IMR-90 (cell line): ENCODE data around the gene TCF12. TPM values are rescaled to one million over a fixed set of nuclear protein-coding genes. Genes with fewer than 3 reads are reported as not detected.
A peak's percentile ranks its signal among the peaks of the same experiment; 100 is the strongest.

Source experiments
- ATAC-seq: fragments of 200-7000 bp; cut with Tn5 transposase; 2 replicates; pipeline ENCODE4 v1.9.1; 2020; ENCODE audit warnings: low read depth, mild to moderate bottlenecking, moderate library complexity
- BruUV-seq: library from RNA; stranded (reverse); fragments of 400-500 nt; replicated peaks from 2 replicates; lab custom pipeline; 2021; lab: Mats Ljungman, UMichigan
- CTCF ChIA-PET: fragments of 300-600 bp; formaldehyde crosslinking; extraction: SDS; loops from one replicate; lab custom pipeline; 2021; ENCODE audit warnings: antibody characterized with exemption; lab: Yijun Ruan, JAX
- POLR2A ChIA-PET: fragments of 300-600 bp; sonication (Branson Sonifier 250); formaldehyde crosslinking; loops from one replicate; lab custom pipeline; 2022; ENCODE audit warnings: antibody characterized with exemption; ENCODE audit not compliant: unreplicated experiment; lab: Charles Lee
- DNase-seq: peaks from one replicate; pipeline ENCODE4 v3.0.0; 2013
- H2AFZ ChIP-seq: replicated peaks from 2 replicates; pipeline ENCODE3; 2013; ENCODE audit warnings: low read length, mild to moderate bottlenecking; ENCODE audit not compliant: poor library complexity
- H2AK5ac ChIP-seq: 2 replicates; pipeline ENCODE4 v1.6.1; 2013; ENCODE audit warnings: low read depth, low read length, inconsistent platforms
- H2AK9ac ChIP-seq: replicated peaks from 2 replicates; pipeline ENCODE3; 2013; ENCODE audit warnings: mild to moderate bottlenecking, low read depth, low read length, moderate library complexity; ENCODE audit not compliant: poor library complexity
- H2BK120ac ChIP-seq: 2 replicates; pipeline ENCODE4 v1.6.1; 2013; ENCODE audit warnings: low read depth, low read length, inconsistent platforms
- H2BK15ac ChIP-seq: 3 replicates; pipeline ENCODE4 v1.6.1; 2013; ENCODE audit warnings: low read depth, low read length, inconsistent platforms
- H2BK20ac ChIP-seq: 2 replicates; pipeline ENCODE4 v1.6.1; 2013; ENCODE audit warnings: low read depth, mild to moderate bottlenecking, inconsistent platforms, low read length, moderate library complexity
- H2BK5ac ChIP-seq: 2 replicates; pipeline ENCODE4 v1.6.1; 2013; ENCODE audit warnings: mild to moderate bottlenecking, low read depth, low read length, inconsistent platforms; ENCODE audit not compliant: poor library complexity, severe bottlenecking
- H3K14ac ChIP-seq: replicated peaks from 2 replicates; pipeline ENCODE4 v1.6.1; 2013; ENCODE audit warnings: low read depth, low read length, inconsistent platforms
- H3K18ac ChIP-seq: 2 replicates; pipeline ENCODE4 v1.6.1; 2013; ENCODE audit warnings: low read depth, low read length, control low read depth
- H3K23ac ChIP-seq: 2 replicates; pipeline ENCODE4 v1.6.1; 2013; ENCODE audit warnings: low read depth, low read length, inconsistent platforms
- H3K27ac ChIP-seq: 2 replicates; pipeline ENCODE4 v1.5.1; 2013; ENCODE audit warnings: mild to moderate bottlenecking, control low read depth, low read length; ENCODE audit not compliant: insufficient read depth
- H3K27me3 ChIP-seq: 2 replicates; pipeline ENCODE4 v1.6.1; 2013; ENCODE audit warnings: low read length; ENCODE audit not compliant: control insufficient read depth, insufficient read depth
- H3K36me3 ChIP-seq: 2 replicates; pipeline ENCODE4 v1.6.1; 2013; ENCODE audit warnings: low read length, mixed read lengths; ENCODE audit not compliant: control insufficient read depth, insufficient read depth
- H3K4ac ChIP-seq: 2 replicates; pipeline ENCODE4 v1.6.1; 2013; ENCODE audit warnings: low read depth, low read length, inconsistent platforms
- H3K4me1 ChIP-seq: 2 replicates; pipeline ENCODE4 v1.6.1; 2013; ENCODE audit warnings: low read length, mixed read lengths; ENCODE audit not compliant: control insufficient read depth, insufficient read depth
- H3K4me2 ChIP-seq: 2 replicates; pipeline ENCODE4 v1.6.1; 2013; ENCODE audit warnings: low read depth, mild to moderate bottlenecking, control low read depth, low read length, moderate library complexity
- H3K4me3 ChIP-seq: 2 replicates; pipeline ENCODE4 v1.5.1; 2013; ENCODE audit warnings: low read depth, mild to moderate bottlenecking, control low read depth, low read length, moderate library complexity; ENCODE audit not compliant: insufficient read depth
- H3K56ac ChIP-seq: 2 replicates; pipeline ENCODE4 v1.6.1; 2013; ENCODE audit warnings: low read length, inconsistent platforms; ENCODE audit not compliant: insufficient read depth; ENCODE audit errors: extremely low read depth
- H3K79me1 ChIP-seq, 2 experiments: 2 replicates each; pipeline ENCODE4 v1.6.1; 2013; ENCODE audit warnings: low read length in 2 of 2, inconsistent platforms in 1 of 2, low read depth in 1 of 2
- H3K9ac ChIP-seq: 2 replicates; pipeline ENCODE4 v1.6.1; 2013; ENCODE audit warnings: low read depth, low read length, control low read depth
- H3K9me1 ChIP-seq: 2 replicates; pipeline ENCODE4 v1.6.1; 2013; ENCODE audit warnings: low read length, inconsistent platforms; ENCODE audit not compliant: insufficient read depth
- H3K9me3 ChIP-seq: 2 replicates; pipeline ENCODE4 v1.6.1; 2013; ENCODE audit warnings: low read length; ENCODE audit not compliant: control insufficient read depth, insufficient read depth
- H4K20me1 ChIP-seq: 2 replicates; pipeline ENCODE4 v1.6.1; 2013; ENCODE audit warnings: low read length, inconsistent platforms; ENCODE audit not compliant: insufficient read depth
- H4K5ac ChIP-seq: 2 replicates; pipeline ENCODE4 v1.6.1; 2013; ENCODE audit warnings: mild to moderate bottlenecking, low read depth, low read length, control low read depth
- H4K8ac ChIP-seq, 2 experiments: 2 replicates each; pipeline ENCODE4 v1.6.1; 2013; ENCODE audit warnings: low read depth in 2 of 2, low read length in 2 of 2, control low read depth in 1 of 2, inconsistent platforms in 1 of 2
- H4K91ac ChIP-seq: 2 replicates; pipeline ENCODE4 v1.6.1; 2013; ENCODE audit warnings: low read depth, low read length, inconsistent platforms; ENCODE audit not compliant: insufficient read depth
- FOS ChIP-seq: fragments of 150-350 bp; IDR thresholded peaks from 2 replicates; pipeline ENCODE4 v1.6.1; 2016; ENCODE audit warnings: low read depth, low read length
- NFE2L2 ChIP-seq: fragments of 150-350 bp; IDR thresholded peaks from 2 replicates; pipeline ENCODE4 v1.6.1; 2016; ENCODE audit warnings: low read depth, mild to moderate bottlenecking, low read length
- WGBS, 2 experiments: methylation state at CpG; one replicate each; pipeline versions ENCODE4 v1.1.5 to v1.1.7; 2013; ENCODE audit warnings: missing lambda C conversion rate in 2 of 2; ENCODE audit not compliant: insufficient read length in 1 of 2; ENCODE audit errors: extremely low coverage in 2 of 2; 5-methylcytosine and 5-hydroxymethylcytosine counted together
- dilution Hi-C: fragments of 300-500 bp; cut with HindIII; formaldehyde crosslinking; loops from one replicate; pipeline ENCODE4 v1.14.3; 2018; ENCODE audit warnings: low sequenced_read_pairs; ENCODE audit not compliant: unreplicated experiment
- in situ Hi-C: fragments of 300-500 bp; cut with MboI; formaldehyde crosslinking; loops from 3 replicates; pipeline ENCODE4 v1.14.3; 2019; ENCODE audit warnings: low sequenced_read_pairs, inconsistent platforms, mixed read lengths
- intact Hi-C: fragments of 100-400 bp; cut with micrococcal nuclease; formaldehyde crosslinking; loops from 2 replicates; pipeline ENCODE4 v1.10.0; 2022
- polyA plus RNA-seq, 3 experiments: library from polyadenylated mRNA; depleted of rRNA; stranded (reverse); fragments of >200 nt; gene quantifications; 2 replicates each; pipeline ENCODE4 v1.2.3, GENCODE V29; 2012; ENCODE audit warnings: low replicate concordance in 1 of 3
- total RNA-seq: library from RNA; depleted of rRNA; stranded (reverse); fragments of >200 nt; gene quantifications from 2 replicates; pipeline ENCODE4 v1.2.3, GENCODE V29; 2012

Gene TCF12
- total and polyA plus RNA-seq, 2 of the 4 experiments (the other 2 are of a cell fraction): 79.4 to 160 TPM

DNA sequence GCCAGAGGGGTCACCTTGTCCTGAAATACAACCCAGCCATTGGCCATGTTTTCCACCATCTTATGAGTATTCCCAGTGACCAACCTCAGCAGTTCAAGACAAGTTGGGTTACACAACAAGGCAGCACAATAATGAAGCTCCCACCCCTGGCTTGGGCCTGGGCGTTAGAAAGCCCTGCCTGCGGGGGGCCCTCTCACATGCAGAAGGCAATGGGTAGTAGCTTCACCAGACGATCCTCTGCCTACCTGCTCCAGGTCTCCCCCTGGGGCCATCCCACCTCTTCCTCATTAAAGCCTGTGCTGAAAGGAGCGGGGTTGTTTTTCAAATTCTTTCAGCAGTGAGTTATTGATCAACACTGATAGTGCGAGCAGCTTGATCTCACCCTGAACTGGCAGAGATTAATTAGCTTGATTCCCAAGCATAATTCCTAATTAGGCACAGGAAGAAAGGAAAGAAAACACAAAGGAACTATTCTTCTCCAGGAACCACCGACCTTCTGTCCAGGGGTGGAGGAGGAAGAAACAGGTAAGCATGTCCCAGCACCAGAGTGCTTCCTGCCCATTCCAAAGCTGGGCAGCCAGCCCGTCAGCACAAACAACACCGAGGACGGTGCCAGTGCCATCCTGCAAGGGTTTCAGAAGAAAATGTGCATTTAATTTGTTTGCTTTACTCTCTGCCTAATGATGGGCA, 378.2 kb downstream of the TCF12 start (continued):
- TF ChIP-seq FOS: no peak

DNA sequence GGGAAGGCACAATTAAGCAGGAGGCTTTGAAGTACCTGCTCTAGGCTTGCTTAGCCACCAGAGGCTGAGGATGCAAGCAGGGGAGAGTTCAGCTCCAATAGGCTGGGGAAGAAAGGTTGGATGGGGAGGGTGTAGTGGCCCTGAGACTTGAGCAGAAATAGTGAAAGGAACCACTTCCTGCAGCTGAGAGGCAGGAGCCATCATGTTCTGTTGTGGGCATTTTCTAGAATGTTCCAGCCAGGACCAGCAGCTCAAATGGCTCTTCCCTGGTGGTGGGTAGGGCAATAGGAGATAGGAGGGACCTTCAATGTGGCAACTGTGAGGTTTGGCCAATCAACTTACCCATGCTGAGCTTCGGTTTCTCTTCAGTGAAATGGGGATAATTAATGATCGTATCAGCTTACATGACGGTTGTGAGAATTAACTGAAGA, 378.7 kb downstream of the TCF12 start:
- Histone ChIP-seq H3K9me3 (no peaks in the 10 kb centered on the region), H3K23ac (no peak overlapping the region), H2AFZ (no peak overlapping the region), H2AK9ac (peak overlapping the region; percentile 12), H4K5ac (no peak overlapping the region), H3K9ac (no peak overlapping the region), H2BK5ac (no peak overlapping the region), H3K9me1 (peaks cover 6% of the 10 kb centered on the region; the same call in 1 of the 2 replicates), H3K18ac (0 out of 2 replicates have a peak overlapping the region, but pooled peaks have one; percentile 36), H3K4me1 (peaks cover 17% of the 10 kb centered on the region), H2BK20ac (no peak overlapping the region), H2AK5ac (no peak overlapping the region), H3K36me3 (peaks cover 2% of the 10 kb centered on the region; the same call in 1 of the 2 replicates), H3K27me3 (no peaks in the 10 kb centered on the region), H4K8ac (no peak overlapping the region), H3K4me2 (no peak overlapping the region), H2BK15ac (no peak overlapping the region; the same call in 2 of the 3 replicates), H3K79me1 (no peaks in the 10 kb centered on the region), H3K4ac (peak overlapping the region; percentile 4; the same call in 1 of the 2 replicates), H4K20me1 (no peaks in the 10 kb centered on the region), H4K91ac (peak overlapping the region; percentile 27), H2BK120ac (no peak overlapping the region), H3K56ac (no peak overlapping the region; the same call in 1 of the 2 replicates), H3K14ac (0 out of 2 replicates have a peak overlapping the region, but pooled peaks have one; percentile 24), H3K27ac (no peak overlapping the region), H3K4me3 (no peak overlapping the region)
- intact Hi-C loops (no loop called here), in situ Hi-C loops (no loop called here), dilution Hi-C loops (no loop called here)
- no CpG with 5 or more reads among the region's 3 CpGs for WGBS, 2 experiments
- DNase-seq: no peak
- no TSS peak for BruUV-seq
- ChIA-PET POLR2A (no interaction called here), CTCF (interaction anchor here (1.0 kb wide), 1 partner anchor 150 kb away, joined by 4 read pairs; no protein-coding TSS in a partner anchor)
- no peak for ATAC-seq
- no peak for TF ChIP-seq NFE2L2
